ENCODE measurements around the gene MMP27.

Gene MMP27

GRCh38 chr11:102724904-102725500, 19.4 kb upstream of the MMP27 start, which contains the start of gene MMP8:
Gene MMP8, minus strand, starts transcription at chr11:102724954. Its CDS starts 99 bp downstream, at chr11:102724855.
- TF ChIP-seq FOXM1 (IDR thresholded peaks at IDR 0.05; ENCODE audit: borderline replicate concordance, low read depth) (no peak), YY1 (IDR thresholded peaks at IDR 0.05; ENCODE audit: low read depth) (no peak), TEAD4 (IDR thresholded peaks at IDR 0.05) (no peak), ZBTB7A (IDR thresholded peaks at IDR 0.05; ENCODE audit: low read depth) (no peak), EGR1 (IDR thresholded peaks at IDR 0.05) (no peak), RAD21 (IDR thresholded peaks at IDR 0.05; ENCODE audit: low read depth) (no peak), CEBPB (IDR thresholded peaks at IDR 0.05) (no peak), CREB1 (IDR thresholded peaks at IDR 0.05; ENCODE audit: low read depth) (no peak), USF1 (IDR thresholded peaks at IDR 0.05) (no peak), EP300 (IDR thresholded peaks at IDR 0.05; ENCODE audit: borderline replicate concordance) (no peak), TCF12 (IDR thresholded peaks at IDR 0.05; ENCODE audit: low read depth) (no peak), TAF1 (IDR thresholded peaks at IDR 0.05; ENCODE audit: low read depth) (no peak), NFIC (IDR thresholded peaks at IDR 0.05) (no peak)
- TF ChIP-seq, protein P1, sequence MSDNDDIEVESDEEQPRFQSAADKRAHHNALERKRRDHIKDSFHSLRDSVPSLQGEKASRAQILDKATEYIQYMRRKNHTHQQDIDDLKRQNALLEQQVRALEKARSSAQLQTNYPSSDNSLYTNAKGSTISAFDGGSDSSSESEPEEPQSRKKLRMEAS (IDR thresholded peaks at IDR 0.05): no peak
- TF ChIP-seq, protein P2, sequence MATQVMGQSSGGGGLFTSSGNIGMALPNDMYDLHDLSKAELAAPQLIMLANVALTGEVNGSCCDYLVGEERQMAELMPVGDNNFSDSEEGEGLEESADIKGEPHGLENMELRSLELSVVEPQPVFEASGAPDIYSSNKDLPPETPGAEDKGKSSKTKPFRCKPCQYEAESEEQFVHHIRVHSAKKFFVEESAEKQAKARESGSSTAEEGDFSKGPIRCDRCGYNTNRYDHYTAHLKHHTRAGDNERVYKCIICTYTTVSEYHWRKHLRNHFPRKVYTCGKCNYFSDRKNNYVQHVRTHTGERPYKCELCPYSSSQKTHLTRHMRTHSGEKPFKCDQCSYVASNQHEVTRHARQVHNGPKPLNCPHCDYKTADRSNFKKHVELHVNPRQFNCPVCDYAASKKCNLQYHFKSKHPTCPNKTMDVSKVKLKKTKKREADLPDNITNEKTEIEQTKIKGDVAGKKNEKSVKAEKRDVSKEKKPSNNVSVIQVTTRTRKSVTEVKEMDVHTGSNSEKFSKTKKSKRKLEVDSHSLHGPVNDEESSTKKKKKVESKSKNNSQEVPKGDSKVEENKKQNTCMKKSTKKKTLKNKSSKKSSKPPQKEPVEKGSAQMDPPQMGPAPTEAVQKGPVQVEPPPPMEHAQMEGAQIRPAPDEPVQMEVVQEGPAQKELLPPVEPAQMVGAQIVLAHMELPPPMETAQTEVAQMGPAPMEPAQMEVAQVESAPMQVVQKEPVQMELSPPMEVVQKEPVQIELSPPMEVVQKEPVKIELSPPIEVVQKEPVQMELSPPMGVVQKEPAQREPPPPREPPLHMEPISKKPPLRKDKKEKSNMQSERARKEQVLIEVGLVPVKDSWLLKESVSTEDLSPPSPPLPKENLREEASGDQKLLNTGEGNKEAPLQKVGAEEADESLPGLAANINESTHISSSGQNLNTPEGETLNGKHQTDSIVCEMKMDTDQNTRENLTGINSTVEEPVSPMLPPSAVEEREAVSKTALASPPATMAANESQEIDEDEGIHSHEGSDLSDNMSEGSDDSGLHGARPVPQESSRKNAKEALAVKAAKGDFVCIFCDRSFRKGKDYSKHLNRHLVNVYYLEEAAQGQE (IDR thresholded peaks at IDR 0.05; ENCODE audit: low read depth): no peak

DNA sequence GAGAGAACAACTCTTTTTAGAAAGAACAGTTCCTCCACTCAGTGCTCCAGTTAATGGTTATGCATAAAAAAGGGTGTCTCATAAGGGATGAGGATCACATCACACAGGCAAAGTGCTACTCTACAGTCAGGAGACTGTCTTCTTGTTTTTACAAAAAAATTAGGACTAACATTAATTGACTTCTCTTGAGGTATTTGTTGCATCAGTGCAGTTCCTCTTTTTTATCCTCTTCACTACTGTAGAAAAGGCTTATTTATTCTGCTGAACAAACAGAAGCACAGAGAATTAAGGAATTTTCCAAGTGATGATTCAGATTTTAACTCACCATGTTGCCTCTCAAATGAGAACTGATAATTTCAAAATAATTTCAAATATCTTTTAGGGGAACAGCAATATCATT, 17.3 kb upstream of the MMP27 start:
- TF ChIP-seq FOXM1 (IDR thresholded peaks at IDR 0.05; ENCODE audit: borderline replicate concordance, low read depth) (no peak), USF1 (IDR thresholded peaks at IDR 0.05) (no peak), RAD21 (IDR thresholded peaks at IDR 0.05; ENCODE audit: low read depth) (no peak), EGR1 (IDR thresholded peaks at IDR 0.05) (no peak), CREB1 (IDR thresholded peaks at IDR 0.05; ENCODE audit: low read depth) (no peak), TAF1 (IDR thresholded peaks at IDR 0.05; ENCODE audit: low read depth) (no peak), NFIC (IDR thresholded peaks at IDR 0.05) (no peak), TCF12 (IDR thresholded peaks at IDR 0.05; ENCODE audit: low read depth) (no peak), ZBTB7A (IDR thresholded peaks at IDR 0.05; ENCODE audit: low read depth) (no peak)
- TF ChIP-seq, protein P1 (IDR thresholded peaks at IDR 0.05): no peak

DNA sequence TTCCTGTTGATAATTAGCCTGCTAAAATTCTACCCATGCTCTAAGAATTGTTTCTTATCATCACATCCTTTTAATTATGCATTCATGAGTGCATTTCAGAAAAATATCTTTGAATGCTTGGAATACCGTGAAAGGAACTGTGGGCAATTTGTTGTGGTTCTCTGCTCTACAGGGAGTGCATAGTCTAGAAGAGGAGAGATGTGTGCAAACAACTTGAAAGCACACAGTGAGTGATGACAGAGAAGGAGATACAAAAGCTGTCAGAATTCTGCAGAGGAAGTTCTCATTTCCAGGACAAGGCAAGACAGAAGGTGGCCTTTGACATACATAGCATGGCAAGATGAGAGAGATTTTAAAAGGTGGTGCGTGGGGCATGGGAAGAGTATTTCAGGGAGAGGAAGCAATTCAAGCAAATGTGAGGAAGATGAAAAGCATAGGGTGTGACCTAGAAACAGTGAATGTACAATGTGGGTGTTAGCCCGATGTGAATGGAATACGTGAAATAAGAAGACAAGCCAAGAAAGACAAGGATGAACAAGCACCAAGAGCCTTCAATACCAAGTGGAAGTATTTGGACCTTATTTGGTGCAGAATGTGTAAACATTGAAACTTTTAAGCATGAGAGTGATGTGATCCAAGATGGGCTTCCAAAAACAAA, 14.2 kb upstream of the MMP27 start:
- TF ChIP-seq CEBPB (IDR thresholded peaks at IDR 0.05): no peak
- no peak for TF ChIP-seq EP300 (IDR thresholded peaks at IDR 0.05; ENCODE audit: borderline replicate concordance)
- no peak for TF ChIP-seq EGR1 (IDR thresholded peaks at IDR 0.05)
- TF ChIP-seq, protein P2 (IDR thresholded peaks at IDR 0.05; ENCODE audit: low read depth): no peak
- no peak for TF ChIP-seq NFIC (IDR thresholded peaks at IDR 0.05)
- TF ChIP-seq TEAD4 (IDR thresholded peaks at IDR 0.05): no peak
- TF ChIP-seq YY1 (IDR thresholded peaks at IDR 0.05; ENCODE audit: low read depth): no peak
- TF ChIP-seq CREB1 (IDR thresholded peaks at IDR 0.05; ENCODE audit: low read depth): no peak
- TF ChIP-seq RAD21 (IDR thresholded peaks at IDR 0.05; ENCODE audit: low read depth): no peak
- TF ChIP-seq, protein P1 (IDR thresholded peaks at IDR 0.05): no peak
- no peak for TF ChIP-seq TAF1 (IDR thresholded peaks at IDR 0.05; ENCODE audit: low read depth)
- TF ChIP-seq ZBTB7A (IDR thresholded peaks at IDR 0.05; ENCODE audit: low read depth): no peak
- no peak for TF ChIP-seq TCF12 (IDR thresholded peaks at IDR 0.05; ENCODE audit: low read depth)
- TF ChIP-seq FOXM1 (IDR thresholded peaks at IDR 0.05; ENCODE audit: borderline replicate concordance, low read depth): no peak
- TF ChIP-seq USF1 (IDR thresholded peaks at IDR 0.05): no peak

DNA sequence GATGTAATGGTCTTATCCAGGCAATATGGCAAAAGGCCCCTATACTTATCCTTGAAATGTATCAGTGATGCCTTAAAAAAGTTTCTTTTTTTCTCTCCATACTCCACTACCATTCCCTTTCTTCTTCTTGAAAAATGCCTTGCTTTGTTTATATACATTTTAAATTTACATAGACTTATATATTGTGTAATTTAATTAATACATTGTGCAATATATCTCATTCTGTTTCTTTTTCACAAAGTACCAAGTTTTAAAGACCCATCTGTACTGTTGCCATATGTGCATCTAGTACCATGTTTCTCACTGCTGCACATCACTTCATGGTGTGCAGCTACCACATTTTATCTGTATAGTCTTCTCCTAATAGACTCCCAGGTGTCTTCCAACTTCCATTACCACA, 11.7 kb upstream of the MMP27 start:
- TF ChIP-seq TAF1 (IDR thresholded peaks at IDR 0.05; ENCODE audit: low read depth): no peak
- no peak for TF ChIP-seq FOXM1 (IDR thresholded peaks at IDR 0.05; ENCODE audit: borderline replicate concordance, low read depth)
- no peak for TF ChIP-seq TEAD4 (IDR thresholded peaks at IDR 0.05)
- TF ChIP-seq, protein P1 (IDR thresholded peaks at IDR 0.05): no peak

Data from Ishikawa (cell line).